ENCODE data around the gene TVP23A.
"Not testable (repeated sequence)": the region's sequence is repeated elsewhere in the genome, so short reads cannot be mapped to it uniquely, and the experiment has no call there.

Gene TVP23A

GRCh38 chr16:10835281-10835931 lies 16.8 kb upstream of the TVP23A start:
- no peak for DNase-seq

GRCh38 chr16:10834766-10835165 lies 16.2 kb upstream of the TVP23A start:
- no peak for DNase-seq

- DNase-seq, result no peak
Observed at GRCh38 chr16:10834130-10834529, 15.5 kb upstream of the TVP23A start.

- no peak for DNase-seq
Observed at GRCh38 chr16:10833271-10833670, 14.7 kb upstream of the TVP23A start.

GRCh38 chr16:10831894-10832886 lies 13.6 kb upstream of the TVP23A start:
- no peak for DNase-seq

GRCh38 chr16:10830240-10830639 lies 11.6 kb upstream of the TVP23A start:
- DNase-seq, result not testable (repeated sequence)

- DNase-seq, result not testable (repeated sequence)
Observed at GRCh38 chr16:10829390-10830098, 10.9 kb upstream of the TVP23A start.

GRCh38 chr16:10828851-10829366 lies 10.3 kb upstream of the TVP23A start:
- DNase-seq, result no peak

- DNase-seq, result no peak
Observed at GRCh38 chr16:10827691-10828341, 9.2 kb upstream of the TVP23A start.

GRCh38 chr16:10824111-10824893 lies 5.7 kb upstream of the TVP23A start:
- no peak for DNase-seq

- no peak for DNase-seq
Observed at GRCh38 chr16:10822702-10823101, 4.1 kb upstream of the TVP23A start.

GRCh38 chr16:10820546-10820945 lies 2.0 kb upstream of the TVP23A start:
- no peak for DNase-seq

GRCh38 chr16:10817514-10817913 lies 1.1 kb downstream of the TVP23A start:
- DNase-seq, result no peak

- no peak for DNase-seq
Observed at GRCh38 chr16:10813099-10813455, 5.5 kb downstream of the TVP23A start.

GRCh38 chr16:10812312-10813098 lies 6.1 kb downstream of the TVP23A start:
- no peak for DNase-seq

GRCh38 chr16:10809706-10810105 lies 8.9 kb downstream of the TVP23A start:
- DNase-seq, result no peak

- DNase-seq, result no peak
Observed at GRCh38 chr16:10808850-10809249, 9.7 kb downstream of the TVP23A start.

- no peak for DNase-seq
Observed at GRCh38 chr16:10808218-10808617, 10.4 kb downstream of the TVP23A start.

GRCh38 chr16:10806698-10807097 lies 11.9 kb downstream of the TVP23A start:
- no peak for DNase-seq

GRCh38 chr16:10805334-10805733 lies 13.3 kb downstream of the TVP23A start:
- DNase-seq, result no peak

- no peak for DNase-seq
Observed at GRCh38 chr16:10799736-10800135, 18.9 kb downstream of the TVP23A start.

All from islet precursor cell (in vitro differentiated cells).